SK-N-DZ (cell line): ENCODE data around the gene PPP1R14D.
A peak's percentile ranks its signal among the peaks of the same experiment; 100 is the strongest.

ENCODE experiments used
- DNase-seq: peaks from one replicate; pipeline ENCODE4 v3.0.0-alpha.2; 2015; ENCODE audit warnings: low spot score

Gene PPP1R14D

GRCh38 chr15:40853241-40853890 is 24.9 kb upstream of the PPP1R14D start:
- DNase-seq = no peak

- no peak for DNase-seq
These were observed 24.0 kb upstream of the PPP1R14D start for GRCh38 chr15:40852529-40852928.

GRCh38 chr15:40850576-40851112 is 22.1 kb upstream of the PPP1R14D start:
- DNase-seq = no peak

- peak; percentile 68 for DNase-seq
These were observed 18.9 kb upstream of the PPP1R14D start for GRCh38 chr15:40847223-40847961.

- no peak for DNase-seq
These were observed 18.3 kb upstream of the PPP1R14D start for GRCh38 chr15:40846841-40847222.

- DNase-seq = no peak
These were observed 17.2 kb upstream of the PPP1R14D start for GRCh38 chr15:40845511-40846284.

GRCh38 chr15:40845036-40845435 is 16.5 kb upstream of the PPP1R14D start:
- DNase-seq = no peak

- no peak for DNase-seq
These were observed 16.2 kb upstream of the PPP1R14D start for GRCh38 chr15:40844696-40845030.

- DNase-seq = no peak
These were observed 15.6 kb upstream of the PPP1R14D start, which contains the start of gene SPINT1 for GRCh38 chr15:40843885-40844695. SPINT1 (plus strand) TSS chr15:40844048; CDS start chr15:40844555, 507 bp downstream.

GRCh38 chr15:40843261-40843884 is 14.9 kb upstream of the PPP1R14D start:
- no peak for DNase-seq

- DNase-seq = no peak
These were observed 13.2 kb upstream of the PPP1R14D start for GRCh38 chr15:40841741-40842140.

- no peak for DNase-seq
These were observed 10.2 kb upstream of the PPP1R14D start for GRCh38 chr15:40838756-40839155.

- DNase-seq = no peak
These were observed 7.5 kb upstream of the PPP1R14D start for GRCh38 chr15:40836020-40836419.

GRCh38 chr15:40832903-40833302 is 4.4 kb upstream of the PPP1R14D start:
- no peak for DNase-seq

- DNase-seq = no peak
These were observed 3.4 kb upstream of the PPP1R14D start for GRCh38 chr15:40831861-40832260.

- no peak for DNase-seq
These were observed 2.4 kb upstream of the PPP1R14D start for GRCh38 chr15:40830884-40831283.

- no peak for DNase-seq
These were observed 607 bp upstream of the PPP1R14D start for GRCh38 chr15:40829115-40829514.

GRCh38 chr15:40826423-40827075 is 2.0 kb downstream of the PPP1R14D start:
- no peak for DNase-seq

GRCh38 chr15:40825661-40826422 is 2.7 kb downstream of the PPP1R14D start:
- no peak for DNase-seq
